ENCODE data around the gene OMD.

- TF ChIP-seq FOXM1 (IDR thresholded peaks at IDR 0.05; ENCODE audit: borderline replicate concordance) (no peak), SUZ12 (IDR thresholded peaks at IDR 0.05) (no peak), NFRKB (IDR thresholded peaks at IDR 0.05) (no peak), FOXK2 (IDR thresholded peaks at IDR 0.05) (no peak), ARNT (IDR thresholded peaks at IDR 0.05) (no peak), TARDBP (IDR thresholded peaks at IDR 0.05) (no peak), BHLHE40 (IDR thresholded peaks at IDR 0.05; ENCODE audit: borderline replicate concordance) (no peak), FOXA1 (IDR thresholded peaks at IDR 0.05) (no peak)
Measured at GRCh38 chr9:92429836-92430235, 5.6 kb upstream of the OMD start.

All from HEK293T (cell line).